ENCODE results near the gene FREM2. TPM values are rescaled to one million over a fixed set of nuclear protein-coding genes. Genes with fewer than 3 reads are reported as not detected.

FREM2 gene
- total and polyA plus RNA-seq, 2 donors from 2014 or later: 3.6 to 16.9 TPM

DNA sequence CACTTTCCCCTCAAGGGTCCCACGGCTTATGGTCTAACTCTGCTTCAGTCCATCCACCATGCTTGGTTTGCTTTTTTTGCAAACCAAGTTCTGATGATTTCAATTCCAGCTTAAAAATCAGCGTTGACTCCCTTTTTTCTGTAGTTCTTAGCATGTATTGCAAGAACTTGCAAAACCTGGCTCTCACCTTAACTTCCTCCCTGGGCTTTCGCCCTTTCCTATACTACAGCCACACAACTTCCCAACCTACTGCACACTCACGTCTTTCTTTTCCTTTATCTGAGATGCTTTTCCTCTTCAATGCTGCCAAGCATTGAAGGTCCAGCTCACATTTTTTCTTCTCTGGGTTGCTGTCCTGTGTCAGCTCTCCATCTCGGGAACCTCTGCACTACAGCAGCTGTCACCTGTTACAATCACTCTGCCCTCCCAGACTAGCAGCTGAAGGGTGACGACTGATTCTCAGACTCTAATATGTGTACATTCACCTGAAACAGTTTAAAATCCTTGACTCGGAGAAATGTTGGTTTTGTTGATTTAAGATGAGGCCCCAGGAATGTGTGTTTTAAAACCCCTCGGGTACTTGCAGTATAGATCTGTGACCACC is 143.7 kb downstream of the FREM2 start:
- no peaks in the 10 kb centered on the region for H3K4me1 ChIP-seq (ENCODE audit: control insufficient read depth in 2 of 3, insufficient read depth in 2 of 3, low read depth in 1 of 3, low read length in 3 of 3)
- H3K4me3 ChIP-seq (ENCODE audit: low read length in 3 of 3): no peak overlapping the region
- H3K27me3 ChIP-seq (ENCODE audit: control insufficient read depth, insufficient read depth, low read length): no peaks in the 10 kb centered on the region
- DNase-seq: no peak
- no peaks in the 10 kb centered on the region for H3K9me3 ChIP-seq (ENCODE audit: control insufficient read depth in 2 of 3, insufficient read depth in 1 of 3, low read length in 3 of 3)
- H3K27ac ChIP-seq (ENCODE audit: low read depth in 2 of 2, low read length in 2 of 2): no peak overlapping the region
- no peak overlapping the region for H3K9ac ChIP-seq (ENCODE audit: low read length in 3 of 3)
- no peaks in the 10 kb centered on the region for H3K36me3 ChIP-seq (ENCODE audit: control insufficient read depth in 2 of 3, insufficient read depth in 3 of 3, low read length in 3 of 3)
- intact Hi-C loops (cut with DNase I): no loop called here
- TF ChIP-seq, protein P1, sequence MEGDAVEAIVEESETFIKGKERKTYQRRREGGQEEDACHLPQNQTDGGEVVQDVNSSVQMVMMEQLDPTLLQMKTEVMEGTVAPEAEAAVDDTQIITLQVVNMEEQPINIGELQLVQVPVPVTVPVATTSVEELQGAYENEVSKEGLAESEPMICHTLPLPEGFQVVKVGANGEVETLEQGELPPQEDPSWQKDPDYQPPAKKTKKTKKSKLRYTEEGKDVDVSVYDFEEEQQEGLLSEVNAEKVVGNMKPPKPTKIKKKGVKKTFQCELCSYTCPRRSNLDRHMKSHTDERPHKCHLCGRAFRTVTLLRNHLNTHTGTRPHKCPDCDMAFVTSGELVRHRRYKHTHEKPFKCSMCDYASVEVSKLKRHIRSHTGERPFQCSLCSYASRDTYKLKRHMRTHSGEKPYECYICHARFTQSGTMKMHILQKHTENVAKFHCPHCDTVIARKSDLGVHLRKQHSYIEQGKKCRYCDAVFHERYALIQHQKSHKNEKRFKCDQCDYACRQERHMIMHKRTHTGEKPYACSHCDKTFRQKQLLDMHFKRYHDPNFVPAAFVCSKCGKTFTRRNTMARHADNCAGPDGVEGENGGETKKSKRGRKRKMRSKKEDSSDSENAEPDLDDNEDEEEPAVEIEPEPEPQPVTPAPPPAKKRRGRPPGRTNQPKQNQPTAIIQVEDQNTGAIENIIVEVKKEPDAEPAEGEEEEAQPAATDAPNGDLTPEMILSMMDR (IDR thresholded peaks at IDR 0.05; ENCODE audit: borderline replicate concordance, extremely low read depth, insufficient read depth): no peak
- no peak for FAIRE-seq

DNA sequence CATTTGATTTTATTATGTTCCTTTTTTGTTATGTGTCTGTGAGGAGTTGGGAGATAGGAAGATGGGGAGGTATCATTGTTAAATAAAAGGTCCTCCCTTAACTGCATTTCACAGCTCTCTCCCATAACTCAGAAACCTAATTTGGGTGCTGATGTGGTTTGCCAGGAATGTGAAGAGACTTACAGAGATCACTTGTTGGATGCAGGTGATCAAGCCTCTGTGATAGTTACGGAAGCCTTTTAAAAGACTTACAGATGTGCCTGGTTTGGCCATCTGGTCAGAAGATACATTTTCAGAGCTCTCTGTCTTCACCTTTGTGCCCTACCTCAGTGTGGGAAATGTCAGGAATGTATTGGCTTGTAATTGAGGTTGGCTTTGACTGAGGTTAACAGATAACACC is 157.7 kb downstream of the FREM2 start:
- H3K27ac ChIP-seq (ENCODE audit: low read depth in 2 of 2, low read length in 2 of 2): no peak overlapping the region
- no peaks in the 10 kb centered on the region for H3K27me3 ChIP-seq (ENCODE audit: control insufficient read depth, insufficient read depth, low read length)
- H3K4me1 ChIP-seq (ENCODE audit: control insufficient read depth in 2 of 3, insufficient read depth in 2 of 3, low read depth in 1 of 3, low read length in 3 of 3): no peaks in the 10 kb centered on the region
- TF ChIP-seq, protein P1 (IDR thresholded peaks at IDR 0.05; ENCODE audit: borderline replicate concordance, extremely low read depth, insufficient read depth): no peak
- intact Hi-C loops (cut with DNase I): no loop called here
- peaks cover 2 to 3% (median 3%) of the 10 kb centered on the region in 3 donors for H3K36me3 ChIP-seq (ENCODE audit: control insufficient read depth in 2 of 3, insufficient read depth in 3 of 3, low read length in 3 of 3)
- FAIRE-seq (no peak), DNase-seq (no peak)
- no peaks in the 10 kb centered on the region for H3K9me3 ChIP-seq (ENCODE audit: control insufficient read depth in 2 of 3, insufficient read depth in 1 of 3, low read length in 3 of 3)
- no peak overlapping the region for H3K4me3 ChIP-seq (ENCODE audit: low read length in 3 of 3)
- H3K9ac ChIP-seq (ENCODE audit: low read length in 3 of 3): no peak overlapping the region

DNA sequence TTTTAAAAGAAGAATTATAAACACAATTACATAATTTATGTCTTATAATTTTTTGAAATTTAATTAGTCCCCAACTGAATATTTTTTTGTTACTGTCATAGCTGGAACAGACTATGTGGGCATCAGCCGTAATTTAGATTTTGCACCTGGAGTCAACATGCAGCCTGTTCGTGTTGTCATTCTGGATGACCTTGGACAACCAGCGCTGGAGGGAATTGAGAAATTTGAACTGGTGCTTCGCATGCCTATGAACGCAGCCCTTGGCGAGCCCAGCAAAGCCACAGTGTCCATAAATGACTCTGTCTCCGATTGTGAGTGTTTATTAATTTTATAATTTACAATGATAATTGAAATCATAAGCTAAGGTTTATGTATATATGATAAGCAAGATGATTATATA is 161.5 kb downstream of the FREM2 start:
- Histone ChIP-seq H3K4me1 (ENCODE audit: control insufficient read depth in 2 of 3, insufficient read depth in 2 of 3, low read depth in 1 of 3, low read length in 3 of 3) (no peaks in the 10 kb centered on the region), H3K9ac (ENCODE audit: low read length in 3 of 3) (no peak overlapping the region), H3K4me3 (ENCODE audit: low read length in 3 of 3) (no peak overlapping the region), H3K9me3 (ENCODE audit: control insufficient read depth in 2 of 3, insufficient read depth in 1 of 3, low read length in 3 of 3) (no peaks in the 10 kb centered on the region), H3K36me3 (ENCODE audit: control insufficient read depth in 2 of 3, insufficient read depth in 3 of 3, low read length in 3 of 3) (peaks cover 2 to 14% (median 3%) of the 10 kb centered on the region in 3 donors), H3K27ac (ENCODE audit: low read depth in 2 of 2, low read length in 2 of 2) (no peak overlapping the region), H3K27me3 (ENCODE audit: control insufficient read depth, insufficient read depth, low read length) (no peaks in the 10 kb centered on the region)
- FAIRE-seq (no peak), DNase-seq (no peak)
- TF ChIP-seq, protein P1 (IDR thresholded peaks at IDR 0.05; ENCODE audit: borderline replicate concordance, extremely low read depth, insufficient read depth): no peak
- intact Hi-C loops (cut with DNase I): no loop called here

DNA sequence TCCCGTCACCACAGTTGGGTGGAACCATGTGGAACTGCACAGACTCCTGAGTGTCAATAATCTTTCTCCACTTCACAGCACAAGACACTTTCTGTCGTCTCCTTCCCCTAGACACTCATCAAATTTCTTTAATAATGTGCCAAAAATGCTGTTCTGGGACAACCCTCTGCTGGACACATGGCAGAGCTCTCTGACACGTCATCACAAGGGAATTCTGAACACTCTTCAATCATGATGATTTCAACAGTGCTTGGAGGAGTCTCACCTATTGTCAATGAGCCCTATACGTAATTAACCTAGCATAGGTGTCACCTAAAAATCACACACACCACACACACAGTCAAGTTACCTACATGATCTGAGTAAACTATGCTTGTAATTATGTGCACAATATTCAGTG is 162.4 kb downstream of the FREM2 start:
- intact Hi-C loops (cut with DNase I): no loop called here
- H3K4me3 ChIP-seq (ENCODE audit: low read length in 3 of 3): no peak overlapping the region
- no peak overlapping the region for H3K9ac ChIP-seq (ENCODE audit: low read length in 3 of 3)
- no peaks in the 10 kb centered on the region for H3K4me1 ChIP-seq (ENCODE audit: control insufficient read depth in 2 of 3, insufficient read depth in 2 of 3, low read depth in 1 of 3, low read length in 3 of 3)
- peaks cover 2 to 14% (median 3%) of the 10 kb centered on the region in 3 donors for H3K36me3 ChIP-seq (ENCODE audit: control insufficient read depth in 2 of 3, insufficient read depth in 3 of 3, low read length in 3 of 3)
- no peak overlapping the region for H3K27ac ChIP-seq (ENCODE audit: low read depth in 2 of 2, low read length in 2 of 2)
- no peaks in the 10 kb centered on the region for H3K27me3 ChIP-seq (ENCODE audit: control insufficient read depth, insufficient read depth, low read length)
- no peaks in the 10 kb centered on the region for H3K9me3 ChIP-seq (ENCODE audit: control insufficient read depth in 2 of 3, insufficient read depth in 1 of 3, low read length in 3 of 3)
- FAIRE-seq: no peak
- DNase-seq: no peak
- TF ChIP-seq, protein P1 (IDR thresholded peaks at IDR 0.05; ENCODE audit: borderline replicate concordance, extremely low read depth, insufficient read depth): no peak
